GM19328 (cell line): ENCODE measurements around the gene CRYAB.
A peak's percentile ranks its signal among the peaks of the same experiment; 100 is the strongest.

Experiments
- ATAC-seq: cut with Tn5 transposase; IDR thresholded peaks from one replicate; pipeline ENCODE4 v1.9.1; 2021; ENCODE audit warnings: mild to moderate bottlenecking, moderate library complexity; ENCODE audit not compliant: unreplicated experiment

Gene CRYAB

DNA sequence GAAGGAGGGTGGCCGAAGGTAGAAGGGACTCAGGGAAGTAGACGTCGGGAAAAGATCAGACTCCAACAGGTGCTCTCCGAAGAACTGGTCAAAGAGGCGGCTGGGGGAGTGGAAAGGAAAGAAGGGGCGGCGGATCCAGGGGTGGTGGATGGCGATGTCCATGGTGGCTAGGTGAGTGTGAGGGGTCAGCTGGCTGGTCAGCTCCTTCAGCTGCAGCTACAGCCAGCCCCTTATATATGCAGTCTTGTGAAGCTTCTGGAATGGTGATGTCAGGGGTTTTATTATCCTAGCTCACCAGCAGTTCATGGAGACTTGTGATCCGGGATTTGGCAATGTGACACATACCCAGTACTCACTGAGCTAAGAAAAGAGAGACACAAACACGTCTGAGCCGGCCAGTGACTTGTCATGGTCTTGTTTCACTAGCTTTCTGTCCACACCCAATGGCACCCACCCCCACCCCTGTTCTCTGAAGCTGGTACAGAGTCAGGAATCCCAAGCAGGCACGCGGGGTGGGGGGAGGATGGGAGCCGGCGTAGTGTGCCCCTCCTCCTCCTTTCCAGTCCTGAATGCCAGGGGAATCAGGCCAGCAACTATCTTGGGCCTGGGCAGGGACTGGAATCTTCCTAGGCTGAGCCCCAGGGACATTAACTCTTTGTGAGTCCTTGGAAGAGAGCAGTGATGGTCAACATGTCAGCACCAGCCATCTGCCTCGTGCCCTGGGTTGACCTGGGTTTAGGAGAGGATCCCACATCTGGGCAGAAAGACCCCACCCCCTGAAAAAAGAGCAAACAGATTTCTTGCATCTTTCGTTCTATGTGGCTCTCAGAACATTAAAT is at the start of gene CRYAB:
Gene CRYAB (minus strand): TSS at position 208 of the 839 bp plus-strand sequence. CDS start 46 bp downstream, at position 162.
- ATAC-seq: no peak

- no peak for ATAC-seq
Observed at GRCh38 chr11:111960916-111961315, 49.3 kb upstream of the CRYAB start.

- ATAC-seq: no peak
Observed at GRCh38 chr11:111957663-111958444, 46.3 kb upstream of the CRYAB start.

DNA sequence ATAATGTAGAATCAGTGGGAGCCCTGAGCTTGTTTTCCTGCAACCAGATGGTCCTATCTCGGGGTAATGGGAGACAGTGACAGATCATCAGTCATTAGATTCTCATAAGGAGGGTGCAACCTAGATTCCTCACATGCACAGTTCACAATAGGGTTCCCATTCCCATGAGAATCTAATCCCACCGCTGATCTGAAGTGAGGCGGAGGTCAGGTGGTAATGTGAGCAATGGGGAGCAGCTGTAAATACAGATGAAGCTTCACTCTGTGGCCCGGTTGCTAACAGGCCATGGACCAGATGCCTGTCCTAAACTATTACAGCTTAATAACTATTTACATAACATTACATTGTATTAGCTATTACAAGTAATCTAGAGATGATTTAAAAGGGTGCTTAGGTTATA is 42.6 kb upstream of the CRYAB start:
- ATAC-seq: no peak

GRCh38 chr11:111951565-111951964 is 40.0 kb upstream of the CRYAB start:
- no peak for ATAC-seq

GRCh38 chr11:111949519-111950426 is 38.2 kb upstream of the CRYAB start:
- ATAC-seq: no peak

DNA sequence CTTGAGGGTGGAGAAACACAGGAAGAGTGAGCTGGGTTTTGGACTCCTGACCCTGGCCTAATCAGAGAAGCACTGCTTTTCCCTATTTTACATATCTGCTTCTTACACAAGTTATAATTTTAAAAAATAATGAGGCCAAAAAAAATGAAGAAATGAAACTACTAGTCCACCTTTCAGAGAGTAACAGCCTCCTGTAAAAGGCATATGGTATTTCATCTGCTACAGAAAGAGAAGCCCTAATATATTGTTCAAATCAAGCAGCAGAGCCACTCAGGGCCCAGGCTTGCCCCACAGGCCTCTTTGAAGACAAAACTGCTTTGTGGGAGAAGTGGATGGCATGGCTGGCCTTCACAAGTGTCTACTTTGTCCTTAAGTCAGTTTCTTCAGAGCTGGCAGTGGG is 35.6 kb upstream of the CRYAB start:
- no peak for ATAC-seq

DNA sequence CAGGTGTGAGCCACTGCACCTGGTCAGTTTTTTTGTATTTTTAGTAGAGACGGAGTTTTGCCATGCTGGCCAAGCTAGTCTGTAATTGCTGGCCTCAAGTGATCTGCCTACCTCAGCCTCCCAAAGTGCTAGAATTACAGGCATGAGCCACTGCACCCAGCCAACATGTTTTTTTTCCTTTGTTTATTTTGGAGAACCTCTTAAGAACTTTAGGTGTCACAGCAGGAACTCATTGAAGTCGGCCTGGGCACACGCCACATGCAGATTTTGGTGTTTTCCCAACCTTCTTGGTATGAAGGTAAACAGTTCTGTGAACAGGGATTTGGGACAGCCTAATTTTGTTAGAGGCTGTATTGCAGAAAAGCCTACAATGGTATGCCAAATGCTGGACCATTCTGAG is 34.9 kb upstream of the CRYAB start:
- no peak for ATAC-seq

DNA sequence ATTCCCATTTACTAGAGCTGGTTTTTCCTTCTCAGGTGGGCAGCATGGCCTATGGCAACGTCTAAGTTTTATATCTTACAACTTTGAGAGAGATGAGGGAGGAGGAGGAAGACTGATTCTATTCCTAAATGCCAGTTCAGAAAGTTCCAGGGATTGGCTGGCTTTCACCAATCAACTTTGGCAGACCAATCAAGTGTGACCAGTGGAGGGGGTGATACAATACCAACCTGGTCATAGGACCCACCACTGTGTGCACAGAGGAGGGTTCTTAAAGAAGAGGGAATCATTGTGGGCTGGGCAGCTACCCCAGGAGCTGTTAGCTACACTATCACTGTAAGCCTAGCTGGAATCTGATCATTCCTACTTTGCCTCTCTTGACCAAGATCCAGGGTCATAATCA is 33.6 kb upstream of the CRYAB start:
- no peak for ATAC-seq

DNA sequence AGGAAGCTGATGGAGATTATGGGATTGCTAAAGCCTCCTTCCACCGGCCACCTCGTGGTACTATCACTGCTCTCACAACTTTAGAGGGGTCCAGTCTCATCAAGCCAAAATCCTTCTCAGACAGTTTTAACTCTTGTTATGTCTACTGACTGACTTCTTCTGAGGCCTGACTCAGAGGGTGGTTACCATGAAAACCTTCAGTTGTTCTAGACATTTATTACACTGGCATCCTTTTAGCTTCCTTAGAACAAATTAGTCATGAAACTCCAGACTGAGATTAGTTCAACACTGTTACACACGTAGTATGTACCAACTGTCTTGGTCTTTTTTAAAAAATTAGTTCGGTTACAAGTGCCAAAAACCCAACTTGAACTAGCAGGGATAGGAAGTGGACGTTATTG is 33.1 kb upstream of the CRYAB start:
- ATAC-seq: no peak

- ATAC-seq: no peak
Observed at GRCh38 chr11:111944139-111944538, 32.6 kb upstream of the CRYAB start.

GRCh38 chr11:111942829-111943228 is 31.3 kb upstream of the CRYAB start:
- ATAC-seq: no peak

DNA sequence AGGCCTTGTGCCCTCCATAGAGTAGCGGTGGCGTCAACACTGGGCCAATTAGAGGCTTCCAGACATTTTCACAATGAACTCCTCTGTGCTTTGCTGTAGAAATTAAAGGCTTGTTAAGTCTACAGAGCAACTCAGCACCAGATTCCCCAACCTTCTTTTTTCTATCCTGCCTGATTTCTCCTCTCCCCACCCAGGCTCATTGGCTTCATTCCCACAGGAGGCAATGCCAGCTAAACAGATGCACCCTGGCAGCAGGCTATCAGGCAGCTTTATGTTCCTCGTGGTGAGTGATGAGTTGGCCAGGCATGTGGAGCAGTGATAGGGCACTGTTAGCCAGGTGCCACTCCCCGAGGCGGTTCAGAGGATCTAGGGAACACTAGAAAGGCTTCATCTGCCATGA is 30.4 kb upstream of the CRYAB start:
- no peak for ATAC-seq

DNA sequence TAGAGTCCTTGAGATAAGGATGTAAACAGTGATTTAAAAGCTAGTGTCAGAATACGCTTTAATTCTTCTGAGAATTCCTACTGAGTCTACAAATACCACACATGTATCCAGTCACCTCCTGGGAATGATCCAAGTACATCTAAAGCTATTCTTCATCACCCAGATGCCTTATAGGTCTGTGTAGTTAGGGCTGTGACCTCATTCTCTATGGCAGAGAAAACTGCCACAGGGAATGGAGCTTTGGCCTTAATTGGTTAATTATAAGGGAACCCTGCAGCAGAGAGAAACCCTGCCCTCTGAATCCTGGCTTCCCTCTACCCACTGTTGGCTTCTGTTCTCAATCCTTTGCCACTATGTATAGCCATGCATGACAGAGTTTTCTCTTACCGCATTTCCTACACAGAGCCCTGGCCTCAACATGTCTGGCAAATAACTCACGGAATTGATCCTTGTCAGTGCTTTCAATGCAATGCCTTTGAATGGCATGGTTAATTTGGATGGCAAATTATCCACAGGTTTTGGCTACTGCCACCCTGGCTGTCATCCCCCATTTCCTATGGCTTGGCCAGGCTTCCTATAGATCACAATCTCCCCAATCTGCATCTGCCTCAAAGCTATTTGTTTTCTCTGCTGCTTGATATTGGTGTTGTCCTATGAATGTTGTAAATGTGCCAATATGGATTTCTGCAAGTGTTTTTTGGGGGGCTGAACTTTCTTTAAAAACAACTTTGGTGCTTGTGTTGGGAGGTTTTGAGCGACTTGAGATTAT is 28.4 kb upstream of the CRYAB start:
- no peak for ATAC-seq

DNA sequence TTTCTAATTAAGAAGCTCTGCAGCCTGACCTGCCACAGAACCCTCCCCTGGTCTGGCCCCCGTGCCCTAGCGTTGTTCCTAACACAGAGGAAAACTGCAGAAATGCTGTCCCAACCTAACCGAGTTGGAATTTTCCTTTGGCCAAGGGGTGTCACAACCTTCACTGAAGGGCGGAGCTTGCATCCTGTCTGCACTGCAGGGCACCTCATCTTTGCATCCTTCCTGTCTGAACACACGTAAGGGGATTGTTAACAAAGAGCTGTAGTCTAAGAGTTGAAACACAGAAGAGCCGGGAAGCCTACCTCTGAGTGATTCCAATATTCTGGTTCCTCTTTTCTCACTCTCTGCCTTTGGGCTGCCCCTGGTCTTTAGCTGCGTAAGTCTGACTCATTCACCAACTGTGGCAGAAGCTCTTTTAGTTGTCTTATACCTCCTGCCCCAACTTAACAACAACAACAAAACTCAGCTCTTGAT is 27.2 kb upstream of the CRYAB start:
- peak; percentile 72 for ATAC-seq

- ATAC-seq: no peak
Observed at GRCh38 chr11:111937844-111938243, 26.3 kb upstream of the CRYAB start.

- no peak for ATAC-seq
Observed at GRCh38 chr11:111937461-111937769, 25.8 kb upstream of the CRYAB start.

- no peak for ATAC-seq
Observed at GRCh38 chr11:111936040-111936540, 24.5 kb upstream of the CRYAB start.

- no peak for ATAC-seq
Observed at GRCh38 chr11:111935317-111936039, 23.9 kb upstream of the CRYAB start.

DNA sequence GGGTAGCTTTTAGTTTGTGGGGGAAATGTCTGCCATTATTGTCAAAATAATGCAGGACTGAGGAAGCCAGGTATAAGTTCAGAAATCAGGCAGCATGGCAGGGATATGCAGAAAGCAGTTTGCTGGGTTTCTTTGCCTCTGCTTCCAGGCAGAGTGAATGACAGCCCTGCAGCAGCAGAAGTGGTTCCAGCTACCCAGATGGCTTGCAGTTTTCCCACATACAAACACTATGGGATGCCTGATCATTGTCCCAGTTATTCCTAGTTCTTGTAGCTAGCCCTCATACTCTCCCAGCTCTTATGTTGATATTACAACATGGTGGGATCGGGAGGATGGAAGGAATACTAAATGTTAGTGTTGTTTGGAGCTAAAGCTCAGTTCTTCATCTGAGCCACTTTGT is 22.7 kb upstream of the CRYAB start:
- ATAC-seq: no peak
